Skin of body (tissue), 2 donors: ENCODE results near the gene UNC79. TPM values are rescaled to one million over a fixed set of nuclear protein-coding genes. Genes with fewer than 3 reads are reported as not detected.

ENCODE experiments used
- DNase-seq: peaks from one replicate; lab custom pipeline; 2025; lab: John Stamatoyannopoulos, UW
- total RNA-seq: library from RNA; depleted of rRNA; stranded (reverse); fragments of >200 nt; gene quantifications from one replicate; pipeline ENCODE4 v1.2.3, GENCODE V29; 2014

UNC79 gene
- total RNA-seq, 1 donor from 2014 or later: 0.39 TPM

DNA sequence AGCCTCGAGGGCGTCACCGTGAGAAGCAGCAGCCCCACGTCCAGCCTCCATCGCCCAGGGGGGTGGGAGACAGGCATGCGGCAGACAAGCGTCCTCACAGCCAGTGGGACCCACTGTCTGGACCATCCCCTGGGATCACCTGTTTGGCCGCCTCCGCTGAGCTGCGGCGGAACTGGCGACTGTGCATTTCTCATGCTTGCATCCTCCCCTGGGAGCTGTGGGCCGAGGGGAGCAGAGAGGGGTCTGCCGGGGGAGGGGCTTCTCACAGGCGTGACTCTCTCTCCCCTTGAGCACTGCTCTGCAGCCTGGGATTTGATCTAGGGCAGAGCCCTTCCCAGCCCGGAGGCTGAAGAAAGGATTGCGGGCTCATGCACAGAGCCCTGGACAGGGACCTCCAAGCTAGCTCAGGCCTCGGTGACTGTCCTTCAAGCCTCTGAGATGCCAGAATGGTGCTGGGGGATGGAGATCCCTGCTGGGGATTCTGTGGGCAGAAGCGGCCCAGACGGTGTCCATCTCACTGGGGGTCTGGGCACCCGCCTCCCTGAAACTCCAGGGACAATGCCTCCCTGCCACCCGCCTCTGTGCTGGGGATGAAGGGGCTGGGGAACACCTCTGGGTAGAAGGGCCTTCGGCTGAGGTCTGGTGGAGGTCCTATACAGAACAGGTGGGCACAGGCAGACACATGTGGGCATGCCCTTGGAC, 296.5 kb downstream of the UNC79 start:
- no peak for DNase-seq

DNA sequence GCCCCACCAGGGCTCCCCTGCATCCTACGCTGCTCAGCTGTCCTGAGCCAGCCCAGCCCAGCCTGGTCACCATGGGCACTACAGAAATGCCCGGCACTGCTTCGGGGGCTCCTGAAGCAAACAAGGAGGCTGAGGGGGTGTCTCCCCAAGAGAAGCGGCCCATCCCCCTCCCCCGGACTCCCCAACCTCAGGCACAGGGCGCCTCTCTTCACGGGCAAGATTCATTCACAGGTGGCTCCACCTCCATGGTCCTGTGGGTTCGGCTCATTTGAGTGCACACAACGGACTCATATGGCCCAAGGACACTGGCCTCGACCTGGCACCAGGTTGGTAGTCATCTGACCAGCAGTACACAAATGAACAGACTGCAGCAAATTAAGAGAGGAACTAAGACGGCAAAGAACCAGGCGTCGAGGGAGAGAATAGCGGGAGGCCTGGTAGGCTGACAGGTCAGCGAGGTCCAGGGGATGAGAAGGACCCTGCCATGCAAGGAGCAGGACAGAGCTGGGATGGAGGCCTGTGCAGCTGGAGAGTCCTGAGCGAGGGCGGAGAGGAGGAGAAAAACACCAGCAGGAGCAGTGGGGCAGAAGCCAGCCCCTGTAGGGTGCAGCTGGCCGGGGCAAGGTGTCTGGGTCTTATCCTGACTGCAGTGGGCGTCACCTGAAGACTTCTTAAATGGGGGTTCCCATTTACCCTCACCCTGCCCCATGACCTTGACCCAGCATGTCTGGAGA, 297.3 kb downstream of the UNC79 start:
- DNase-seq: no peak

GRCh38 chr14:93728651-93729016, 297.9 kb downstream of the UNC79 start:
- no peak for DNase-seq

GRCh38 chr14:93729993-93730392, 299.3 kb downstream of the UNC79 start:
- no peak for DNase-seq

DNA sequence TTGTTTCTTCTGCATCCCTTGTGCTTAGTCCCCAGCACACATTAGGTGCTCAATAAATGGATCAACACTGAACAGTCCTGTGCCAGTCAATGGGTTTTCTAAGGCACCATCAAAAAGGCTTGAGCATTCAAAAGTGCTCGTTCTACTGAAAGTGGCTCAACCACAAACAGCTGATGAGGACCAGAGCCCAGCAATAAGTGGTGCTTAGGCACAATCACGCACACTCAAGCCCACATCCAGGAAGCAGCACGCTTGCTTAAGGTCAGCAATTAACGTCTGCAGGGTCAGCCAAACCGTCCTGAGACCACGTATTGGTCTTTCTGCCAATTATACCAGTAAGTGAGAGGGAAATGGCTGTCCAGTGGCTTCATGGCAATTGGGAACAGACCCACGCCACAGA, 301.0 kb downstream of the UNC79 start:
- no peak for DNase-seq

GRCh38 chr14:93732524-93732923, 301.8 kb downstream of the UNC79 start:
- no peak for DNase-seq

GRCh38 chr14:93733231-93733630, 302.5 kb downstream of the UNC79 start:
- DNase-seq: no peak

DNA sequence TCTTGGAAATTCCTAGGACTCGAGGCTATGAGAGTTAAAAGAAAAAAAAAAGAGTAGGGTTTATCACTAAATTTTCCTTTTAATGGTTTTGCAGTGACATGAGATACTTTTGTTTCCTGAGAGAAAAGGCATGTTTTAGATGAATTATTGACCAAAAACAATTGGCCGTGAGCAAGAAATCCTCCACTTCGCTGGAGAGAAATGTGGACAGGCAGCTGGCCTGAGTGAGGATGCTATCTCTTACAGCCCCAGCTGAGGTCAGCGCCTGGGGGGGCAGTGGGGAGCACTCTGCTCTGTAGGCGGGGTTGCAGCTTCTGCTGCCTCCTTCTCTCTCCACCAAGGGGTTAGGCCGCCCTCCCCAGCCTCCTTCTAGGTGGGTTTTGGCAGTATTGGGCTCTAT, 302.9 kb downstream of the UNC79 start:
- DNase-seq: no peak

DNA sequence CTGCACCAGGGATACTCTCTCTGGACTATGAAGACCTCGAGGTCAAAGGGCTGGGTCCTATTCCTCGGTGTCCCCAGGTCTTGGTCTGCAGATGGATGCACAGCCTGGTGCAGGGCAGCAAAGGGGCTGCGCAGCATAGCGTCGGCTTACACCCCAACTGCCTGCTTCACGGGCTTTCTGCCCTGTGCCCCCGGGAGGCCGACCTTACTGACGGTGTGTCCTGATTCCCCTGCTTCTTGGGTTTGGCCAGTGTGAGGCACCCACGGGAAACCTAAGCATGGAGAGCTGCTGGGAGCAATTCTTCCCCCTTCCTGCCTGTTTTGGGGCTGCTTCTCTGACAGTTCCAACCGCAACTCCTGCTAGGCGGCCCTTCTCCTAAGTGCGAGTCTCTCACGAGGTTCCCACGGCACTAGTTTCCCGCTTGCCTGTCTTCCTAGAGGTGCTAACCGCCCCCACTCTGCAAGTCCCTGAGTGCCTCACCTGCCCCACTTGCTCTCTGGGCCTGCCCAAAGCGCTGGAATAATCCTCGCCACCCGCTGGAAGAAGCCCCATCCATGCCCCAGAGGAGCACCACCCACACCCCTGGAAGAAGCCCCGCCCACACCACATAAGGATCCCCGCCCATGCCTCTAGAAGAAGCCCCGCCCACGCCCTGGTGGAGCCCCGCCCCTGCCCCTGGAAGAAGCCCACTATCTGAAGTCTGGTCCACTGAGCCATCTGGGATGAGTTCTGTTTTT, 303.5 kb downstream of the UNC79 start:
- no peak for DNase-seq

DNA sequence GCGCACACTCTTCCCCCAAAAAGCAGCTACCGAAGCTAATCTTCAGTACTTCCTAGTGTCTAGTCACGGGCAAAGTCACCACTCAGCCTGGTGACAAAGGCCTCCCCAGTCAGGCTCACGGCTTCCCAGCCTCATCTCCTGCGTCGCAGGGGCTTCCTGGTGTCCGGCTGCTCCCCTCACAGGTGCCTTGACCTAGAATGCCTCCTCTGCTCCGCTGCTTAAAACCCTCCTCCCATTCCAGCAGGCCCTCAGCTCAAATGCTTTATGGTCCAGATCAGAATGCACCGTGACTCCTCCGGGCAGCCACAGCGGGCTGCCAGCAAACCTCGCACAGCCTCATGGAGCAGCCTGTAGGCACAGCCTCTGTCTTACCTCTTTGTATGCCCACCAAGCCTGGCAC, 304.5 kb downstream of the UNC79 start:
- DNase-seq: no peak

DNA sequence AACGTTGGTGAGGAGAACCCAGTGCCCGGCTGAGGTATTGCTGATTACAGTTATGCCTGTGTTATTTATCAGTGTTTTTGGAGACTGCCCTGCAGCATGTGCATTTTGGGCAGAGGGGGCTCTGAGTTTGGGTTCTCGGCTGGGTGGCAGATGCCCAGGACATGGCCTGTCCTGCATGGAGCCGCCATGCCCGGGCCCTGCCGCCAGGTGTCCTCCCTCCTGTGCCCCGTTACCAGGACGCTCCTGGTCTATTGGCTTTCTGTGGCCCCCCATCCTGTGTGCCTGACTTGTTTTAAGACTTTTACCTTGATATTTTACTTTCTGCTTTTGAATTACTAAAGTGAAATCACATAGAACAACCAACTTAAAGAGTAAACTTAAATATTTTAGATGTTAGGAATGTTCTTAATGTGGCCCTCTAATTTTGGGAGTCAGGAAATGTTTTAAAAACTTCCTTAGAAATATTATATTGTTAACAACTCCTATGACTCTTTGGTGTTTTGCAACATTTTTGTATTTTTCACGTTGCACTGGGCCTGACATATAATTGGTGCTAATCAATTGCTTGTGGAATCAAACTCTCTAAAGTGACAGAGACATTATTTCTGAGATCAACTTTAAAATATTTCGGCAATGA, 305.8 kb downstream of the UNC79 start:
- DNase-seq: no peak

DNA sequence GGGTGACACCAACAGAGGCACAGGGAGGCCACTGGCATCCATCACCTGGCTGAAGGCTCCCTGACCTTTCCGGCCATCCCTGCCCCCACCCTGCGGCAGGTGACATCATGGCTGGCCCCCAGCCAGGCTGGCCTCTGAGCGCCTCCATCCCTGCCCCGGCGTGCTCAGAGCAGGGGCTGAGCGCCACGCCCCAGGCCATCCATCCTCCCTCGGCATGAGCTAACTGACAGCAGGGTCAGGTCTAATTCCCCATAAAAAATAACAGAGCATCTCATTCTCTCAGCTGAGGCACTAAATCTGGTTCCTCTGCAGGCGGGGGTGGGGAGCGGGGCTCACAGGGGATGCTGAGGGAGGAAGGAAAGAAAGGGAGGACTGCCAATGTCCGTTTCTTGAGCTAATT, 306.9 kb downstream of the UNC79 start:
- no peak for DNase-seq

DNA sequence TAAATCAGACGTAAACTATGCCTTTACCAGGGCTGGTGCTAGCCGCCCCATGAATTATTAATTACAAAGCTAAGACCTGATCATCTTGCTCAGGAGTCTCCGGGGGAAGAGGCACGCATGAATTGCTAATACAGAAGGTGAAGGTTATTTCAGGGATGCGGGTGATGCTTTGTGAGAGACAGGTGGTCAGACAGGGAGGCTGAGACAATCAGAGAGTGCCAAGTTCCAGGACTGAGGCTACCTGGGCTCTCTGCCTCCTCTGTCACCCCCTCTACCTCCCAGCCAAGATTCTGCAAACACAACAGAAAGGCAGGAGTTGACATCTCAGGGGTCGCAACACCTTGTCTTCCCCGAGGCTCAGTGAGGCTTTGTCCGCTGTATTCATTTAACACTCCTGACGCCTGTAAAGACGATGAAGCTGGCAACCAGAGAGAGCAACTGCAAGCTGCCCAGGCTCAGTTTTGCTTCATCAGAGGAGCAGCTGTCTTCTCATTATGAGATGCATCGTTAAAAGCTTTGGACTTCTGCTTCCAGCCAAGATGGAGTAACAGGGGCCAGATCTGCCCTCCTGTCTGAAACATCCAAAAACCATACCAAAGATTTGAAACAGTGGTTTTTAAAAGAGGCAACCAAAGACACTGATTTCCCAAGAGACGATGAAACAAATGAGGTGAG, 311.0 kb downstream of the UNC79 start:
- DNase-seq: no peak

- DNase-seq: no peak
These were observed 312.0 kb downstream of the UNC79 start for GRCh38 chr14:93742761-93743160.

DNA sequence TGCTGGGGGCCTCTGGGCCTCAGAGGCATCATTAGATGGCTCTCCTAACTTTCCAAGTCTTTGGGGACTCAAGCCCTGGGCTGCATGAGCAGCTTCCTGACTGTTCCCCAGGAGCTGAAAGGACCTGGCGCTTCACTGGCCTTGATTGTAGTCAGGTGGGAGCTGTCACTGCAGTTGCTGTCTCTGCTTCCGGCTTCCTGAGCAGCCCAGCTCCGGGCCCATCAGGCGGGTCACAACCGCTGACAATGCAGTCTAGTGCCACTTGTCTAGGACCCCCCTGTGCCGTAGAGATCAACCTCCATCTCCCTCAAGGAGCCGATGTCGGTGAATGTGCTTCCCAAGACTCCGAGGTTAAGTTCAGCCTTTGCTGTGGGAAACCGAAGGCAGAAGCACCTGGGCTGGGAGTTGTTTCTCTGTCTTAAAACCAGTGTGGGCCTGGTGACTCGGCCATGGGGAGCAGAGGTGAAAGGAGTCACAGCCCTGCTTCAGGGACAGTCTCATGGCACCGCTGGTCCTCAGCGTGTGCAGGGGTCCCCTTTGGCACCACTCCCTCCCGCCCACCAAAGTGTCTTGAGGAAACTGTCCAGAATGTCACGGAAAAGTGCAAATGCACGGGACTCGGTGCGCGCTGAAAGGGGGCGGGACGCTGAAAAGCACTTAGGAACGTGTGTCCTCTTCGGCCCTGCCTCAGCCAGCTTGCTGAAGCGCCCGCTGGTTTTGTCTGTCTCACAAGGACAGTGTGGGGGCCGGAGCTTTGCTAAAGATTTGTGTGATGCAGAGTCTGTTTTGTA, 312.7 kb downstream of the UNC79 start:
- no peak for DNase-seq

DNA sequence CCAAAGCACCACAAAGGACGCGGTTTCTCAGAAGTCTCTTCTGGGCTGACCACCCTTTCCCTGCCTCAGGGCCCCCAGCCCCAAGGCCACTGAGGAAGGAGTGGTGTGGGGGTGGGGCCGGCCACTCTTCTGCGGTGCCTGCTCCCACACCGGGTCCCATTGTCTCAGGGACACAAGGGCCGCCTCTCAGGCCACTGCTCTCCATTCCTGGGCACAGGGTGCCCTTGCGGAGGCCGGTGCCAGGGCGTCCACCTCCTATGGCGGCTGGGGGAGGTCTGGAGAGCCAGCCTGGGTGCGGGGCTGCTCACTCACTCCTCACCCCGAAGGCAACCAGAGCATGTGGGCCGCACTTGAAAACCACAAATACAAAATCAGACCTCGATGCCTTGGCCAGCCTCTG, 313.4 kb downstream of the UNC79 start:
- no peak for DNase-seq

GRCh38 chr14:93744876-93745275, 314.1 kb downstream of the UNC79 start:
- DNase-seq: no peak

GRCh38 chr14:93745603-93746273, 315.0 kb downstream of the UNC79 start:
- DNase-seq: no peak

DNA sequence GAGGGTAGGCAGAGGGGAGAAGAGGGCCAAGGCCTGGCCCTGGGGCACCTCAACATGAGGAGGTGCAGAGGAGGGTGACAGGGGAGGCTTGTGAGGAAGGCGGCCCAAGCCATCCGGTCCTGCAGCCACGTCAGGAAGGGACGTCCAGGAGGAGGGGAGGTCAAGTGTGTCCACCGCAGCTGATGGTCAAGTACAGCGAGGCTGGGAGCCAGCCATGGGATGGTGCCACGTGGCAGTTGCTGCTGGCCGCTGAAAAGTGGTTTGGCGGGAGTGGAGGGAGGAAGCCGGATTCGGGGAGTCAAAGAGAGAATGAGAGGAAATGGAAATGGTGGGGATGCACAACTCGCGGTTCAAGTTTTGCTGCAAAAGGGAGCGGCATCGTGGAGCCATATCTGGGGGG, 316.4 kb downstream of the UNC79 start:
- no peak for DNase-seq

GRCh38 chr14:93747560-93747959, 316.8 kb downstream of the UNC79 start:
- DNase-seq: no peak
